ENCODE results near the gene S100A10.
A peak's percentile ranks its signal among the peaks of the same experiment; 100 is the strongest.

The S100A10 gene

DNA sequence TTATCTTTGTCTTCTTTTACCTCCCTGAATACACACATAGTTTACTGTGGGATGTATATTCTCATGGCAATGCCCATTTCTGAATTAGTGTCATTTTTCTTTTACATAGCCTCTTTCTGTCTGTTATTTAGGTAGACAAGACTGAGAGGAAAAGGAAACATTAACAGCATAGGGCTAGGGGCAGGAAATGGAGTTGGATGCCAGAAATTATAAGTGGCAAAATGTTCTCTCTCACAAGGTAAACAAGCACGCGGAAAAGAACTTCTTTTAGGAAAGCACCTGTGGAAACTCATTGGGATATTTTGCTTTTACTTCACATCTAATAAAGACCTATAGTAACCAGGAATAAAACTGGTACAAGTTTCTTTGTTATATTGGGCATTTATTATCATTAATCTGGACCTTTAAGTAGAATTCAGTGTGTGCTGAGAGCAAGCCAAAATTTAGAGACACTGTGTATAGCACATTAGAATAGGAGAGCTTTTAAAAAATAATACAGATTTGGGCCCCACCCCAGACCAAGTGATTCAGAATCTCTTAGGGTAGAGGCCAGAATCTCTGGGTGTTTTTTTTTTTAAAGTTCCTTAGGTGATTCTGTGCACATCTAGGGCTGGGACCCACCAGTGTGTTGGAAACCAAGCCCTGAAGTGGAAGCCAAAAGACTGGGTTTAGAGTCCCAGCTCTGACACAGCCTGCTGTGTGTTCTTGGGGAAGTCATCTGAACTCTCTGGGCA, 32.7 kb downstream of the S100A10 start:
- DNase-seq: no peak

DNA sequence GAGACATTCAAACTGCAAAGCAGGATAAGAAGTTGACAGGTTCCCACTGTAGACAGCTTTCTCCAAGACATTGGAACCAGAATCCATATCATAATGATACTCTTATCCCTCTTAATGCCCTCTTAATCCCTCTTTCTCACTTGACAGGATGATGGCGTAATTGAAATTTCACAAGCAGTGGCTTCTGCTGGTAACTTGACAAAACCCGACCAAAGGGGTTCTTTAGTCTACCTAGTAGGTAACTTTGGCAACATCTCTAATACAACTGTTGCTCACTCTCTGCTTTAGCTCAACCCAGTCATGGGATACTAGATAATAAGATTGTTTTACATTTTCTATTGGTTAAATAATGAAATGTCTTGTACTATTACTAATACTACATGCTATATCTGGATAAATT, 34.7 kb downstream of the S100A10 start:
- no peak for DNase-seq

GRCh38 chr1:151956957-151957497, 36.6 kb downstream of the S100A10 start:
- DNase-seq: no peak

- no peak for DNase-seq
Observed at GRCh38 chr1:151953409-151954094, 40.1 kb downstream of the S100A10 start.

DNA sequence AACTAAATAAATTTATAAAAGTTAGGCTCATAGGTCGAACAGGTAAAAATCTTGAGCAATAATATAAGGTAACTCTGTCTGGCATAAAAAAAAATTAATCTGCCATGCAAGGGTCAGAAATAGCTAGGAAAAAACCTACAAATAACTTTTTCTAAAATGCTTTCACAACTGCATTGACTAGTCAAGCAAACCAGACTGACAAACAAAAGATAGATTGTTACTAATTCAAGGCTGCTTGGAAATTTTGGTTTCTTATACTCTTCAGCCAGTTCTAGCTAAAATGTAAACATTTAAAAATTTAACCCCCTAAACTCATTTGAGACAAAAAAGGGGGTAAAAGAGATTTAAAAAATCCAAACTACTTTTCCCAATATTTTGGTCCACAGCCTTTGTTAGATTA, 40.8 kb downstream of the S100A10 start:
- DNase-seq: no peak

- DNase-seq: no peak
Observed at GRCh38 chr1:151949371-151950193, 44.1 kb downstream of the S100A10 start.

- DNase-seq: no peak
Observed at GRCh38 chr1:151948506-151948905, 45.2 kb downstream of the S100A10 start.

GRCh38 chr1:151947140-151947539, 46.5 kb downstream of the S100A10 start:
- DNase-seq: no peak

GRCh38 chr1:151945725-151946722, 47.6 kb downstream of the S100A10 start:
- peak; percentile 2 for DNase-seq

GRCh38 chr1:151944857-151945575, 48.6 kb downstream of the S100A10 start:
- no peak for DNase-seq

- no peak for DNase-seq
Observed at GRCh38 chr1:151944126-151944856, 49.4 kb downstream of the S100A10 start.

- no peak for DNase-seq
Observed at GRCh38 chr1:151943591-151943990, 50.1 kb downstream of the S100A10 start.

GRCh38 chr1:151942882-151943281, 50.8 kb downstream of the S100A10 start:
- DNase-seq: no peak

- DNase-seq: no peak
Observed at GRCh38 chr1:151940541-151940940, 53.1 kb downstream of the S100A10 start.

- no peak for DNase-seq
Observed at GRCh38 chr1:151939779-151940178, 53.9 kb downstream of the S100A10 start.

- DNase-seq: no peak
Observed at GRCh38 chr1:151939141-151939540, 54.5 kb downstream of the S100A10 start.

- no peak for DNase-seq
Observed at GRCh38 chr1:151936653-151937052, 57.0 kb downstream of the S100A10 start.

- DNase-seq: no peak
Observed at GRCh38 chr1:151935894-151936602, 57.6 kb downstream of the S100A10 start.

- DNase-seq: no peak
Observed at GRCh38 chr1:151935154-151935553, 58.5 kb downstream of the S100A10 start.

DNA sequence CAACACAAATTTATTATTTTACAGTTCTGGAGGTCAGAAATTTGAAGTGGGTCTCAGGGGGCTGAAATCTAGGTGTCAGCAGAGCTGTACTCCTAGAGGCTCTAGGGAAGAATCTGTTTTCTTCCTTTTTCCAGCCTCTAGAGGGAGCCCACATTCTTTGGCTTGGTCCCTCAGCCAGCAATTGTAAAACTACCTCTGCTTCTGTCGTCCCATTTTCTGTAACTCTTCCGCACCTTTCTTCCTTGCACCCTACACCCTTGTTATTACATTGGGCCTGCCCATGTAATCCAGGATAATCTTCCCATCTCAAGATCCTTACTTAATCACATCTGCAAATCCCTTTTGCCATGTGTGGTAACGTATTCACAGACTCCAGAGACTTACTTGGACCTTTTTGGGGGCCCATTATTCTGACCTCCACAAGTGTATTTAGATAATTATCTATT, 59.6 kb downstream of the S100A10 start:
- peak; percentile 16 for DNase-seq

Measured in GDM1 (cell line).